ENCODE measurements around the gene PLEKHM2. TPM values are rescaled to one million over a fixed set of nuclear protein-coding genes. Genes with fewer than 3 reads are reported as not detected.

PLEKHM2 gene
- total and polyA plus RNA-seq, 2 of the 8 experiments (the other 6 are each of a cell fraction or from before 2014, with no cell fraction given), result 38.3 to 47.6 TPM

DNA sequence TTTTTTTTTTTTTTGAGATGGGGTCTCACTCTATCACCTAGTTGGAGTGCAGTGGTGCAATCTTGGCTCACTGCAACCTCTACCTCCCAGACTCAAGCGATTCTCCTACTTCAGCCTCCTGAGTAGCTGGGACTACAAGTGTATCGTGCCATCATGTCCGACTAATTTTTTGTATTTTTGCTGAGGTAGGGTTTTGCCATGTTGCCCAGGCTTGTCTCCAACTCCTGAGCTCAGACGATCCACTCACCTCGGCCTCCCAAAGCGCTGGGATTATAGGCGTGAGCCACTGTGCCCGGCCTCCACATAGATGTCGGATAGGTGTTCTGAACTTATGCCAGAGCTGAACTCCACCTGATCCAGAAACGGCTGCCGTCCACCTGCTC lies 21.1 kb downstream of the PLEKHM2 start:
- H4K8ac ChIP-seq (ENCODE audit: extremely low read depth, insufficient read depth, low read length), result no peak overlapping the region; the same call in 1 of the 2 replicates
- no peak overlapping the region for H4K91ac ChIP-seq (replicated peaks; ENCODE audit: insufficient read length, low read length)
- H3K27ac ChIP-seq (ENCODE audit: low read depth, low read length), result no peak overlapping the region
- no peaks in the 10 kb centered on the region for H3K36me3 ChIP-seq (ENCODE audit: control insufficient read depth in 2 of 4, insufficient read depth in 4 of 4, low read length in 3 of 4)
- H2BK15ac ChIP-seq (ENCODE audit: low read length), result no peak overlapping the region
- no peak overlapping the region for H3K9ac ChIP-seq (replicated peaks in 1 of 4; ENCODE audit: extremely low read depth in 1 of 4, low read depth in 3 of 4, low read length in 3 of 4)
- H2BK12ac ChIP-seq (ENCODE audit: low read depth, low read length), result no peak overlapping the region
- H2AFZ ChIP-seq (ENCODE audit: low read length), result no peak overlapping the region
- 89% methylated on average over 11 of the region's 11 CpGs; no CpG with 5 or more reads in 1 of the 2 experiments for WGBS, 2 experiments (ENCODE audit: extremely low coverage in 1 of 2, insufficient coverage in 1 of 2, insufficient read length in 1 of 2, insufficient replicate concordance in 2 of 2, low coverage in 1 of 2, low lambda C conversion rate in 2 of 2, missing lambda C conversion rate in 1 of 2)
- no peaks in the 10 kb centered on the region for H3K27me3 ChIP-seq (replicated peaks in 1 of 4; ENCODE audit: control insufficient read depth in 3 of 4, extremely low read depth in 1 of 4, insufficient read depth in 3 of 4, low read length in 3 of 4)
- no peak overlapping the region for H3K14ac ChIP-seq (ENCODE audit: insufficient read length)
- H2AK5ac ChIP-seq (ENCODE audit: low read depth, low read length), result no peak overlapping the region
- H3K9me3 ChIP-seq (ENCODE audit: insufficient read depth in 2 of 2, low read depth in 1 of 2, low read length in 1 of 2), result no peaks in the 10 kb centered on the region
- H2BK5ac ChIP-seq (ENCODE audit: low read depth, low read length), result no peak overlapping the region
- POLR2A ChIA-PET (ENCODE audit: partially characterized antibody), result no interaction called here
- no peak overlapping the region for H3K18ac ChIP-seq (ENCODE audit: extremely low read depth, low read length)
- no peak overlapping the region for H2BK20ac ChIP-seq (ENCODE audit: low read length)
- no peak overlapping the region for H4K5ac ChIP-seq (ENCODE audit: insufficient read length, low read depth, low read length)
- no peaks in the 10 kb centered on the region for H3K4me1 ChIP-seq (replicated peaks in 1 of 4; ENCODE audit: control insufficient read depth in 3 of 4, insufficient read depth in 4 of 4, low read length in 3 of 4)
- no peak overlapping the region for H3K4ac ChIP-seq (replicated peaks; ENCODE audit: insufficient read length, low read depth, low read length)
- no peak for DNase-seq (ENCODE audit: low read depth in 1 of 2, low spot score in 2 of 2)
- CTCF ChIA-PET (ENCODE audit: partially characterized antibody), result interaction anchor here (0.6 to 3.4 kb wide), 7 partner anchors 8 to 69 kb away, joined by 3 to 15 read pairs (median 3); no protein-coding TSS in a partner anchor
- H3K23ac ChIP-seq (ENCODE audit: insufficient read length), result no peak overlapping the region
- FAIRE-seq, result no peak
- H2BK120ac ChIP-seq (replicated peaks; ENCODE audit: low read depth, low read length), result no peak overlapping the region
- no peak overlapping the region for H3K4me2 ChIP-seq (ENCODE audit: insufficient read depth in 1 of 2, low read depth in 2 of 2, low read length in 2 of 2)
- H3K23me2 ChIP-seq (ENCODE audit: low read depth, low read length), result no peaks in the 10 kb centered on the region
- H3K79me1 ChIP-seq (ENCODE audit: low read depth, low read length), result peaks cover 8% of the 10 kb centered on the region
- H3K79me2 ChIP-seq (ENCODE audit: control insufficient read depth in 1 of 2, insufficient read depth in 2 of 2, low read length in 2 of 2), result peaks cover 0 to 3% of the 10 kb centered on the region in 2 experiments; a peak in 1 of 4 replicates
- no peak overlapping the region for H3K56ac ChIP-seq (replicated peaks; ENCODE audit: insufficient read length, low read depth, low read length)
- peaks cover 6 to 8% of the 10 kb centered on the region in 2 experiments for H4K20me1 ChIP-seq (replicated peaks in 1 of 2; ENCODE audit: control insufficient read depth in 1 of 2, insufficient read depth in 2 of 2, low read length in 2 of 2)
- no peak overlapping the region for H3K4me3 ChIP-seq (ENCODE audit: extremely low read depth in 1 of 4, insufficient read depth in 2 of 4, low read depth in 3 of 4, low read length in 4 of 4)
- TF ChIP-seq TEAD4 (IDR thresholded peaks at IDR 0.05; ENCODE audit: low read depth, low read length) (no peak), BACH1 (IDR thresholded peaks at IDR 0.05; ENCODE audit: low read length) (no peak), RNF2 (IDR thresholded peaks at IDR 0.05; ENCODE audit: borderline replicate concordance, low read depth, low read length, missing control alignments, poor library complexity, severe bottlenecking) (no peak), RAD21 (IDR thresholded peaks at IDR 0.05 in 1 of 2, conservative IDR thresholded peaks at IDR 0.05 in 1 of 2; ENCODE audit: low read depth in 2 of 2, low read length in 2 of 2) (no peak), JUND (IDR thresholded peaks at IDR 0.05; ENCODE audit: low read length) (no peak), NANOG (IDR thresholded peaks at IDR 0.05; ENCODE audit: insufficient read depth, low read depth, low read length, poor library complexity, severe bottlenecking) (no peak), SIN3A (conservative IDR thresholded peaks at IDR 0.05 in 1 of 2, IDR thresholded peaks at IDR 0.05 in 1 of 2; ENCODE audit: low read depth in 1 of 2, low read length in 2 of 2) (no peak), BRCA1 (IDR thresholded peaks at IDR 0.05; ENCODE audit: low read depth, low read length) (no peak), CREB1 (IDR thresholded peaks at IDR 0.05) (no peak), CTCF (IDR thresholded peaks at IDR 0.05; ENCODE audit: control extremely low read depth in 1 of 3, insufficient read depth in 1 of 3, low read depth in 1 of 3, low read length in 3 of 3) (no peak), NRF1 (IDR thresholded peaks at IDR 0.05; ENCODE audit: low read depth, low read length) (no peak)

Measured in H1 (cell line).